IMR-90 (cell line): ENCODE data around the gene AIRE. TPM values are rescaled to one million over a fixed set of nuclear protein-coding genes. Genes with fewer than 3 reads are reported as not detected.

ENCODE experiments used
- ATAC-seq: fragments of 200-7000 bp; cut with Tn5 transposase; 2 replicates; pipeline ENCODE4 v1.9.1; 2020; ENCODE audit warnings: low read depth, mild to moderate bottlenecking, moderate library complexity
- BruUV-seq: library from RNA; stranded (reverse); fragments of 400-500 nt; replicated peaks from 2 replicates; lab custom pipeline; 2021; lab: Mats Ljungman, UMichigan
- CTCF ChIA-PET: fragments of 300-600 bp; formaldehyde crosslinking; extraction: SDS; loops from one replicate; lab custom pipeline; 2021; ENCODE audit warnings: antibody characterized with exemption; lab: Yijun Ruan, JAX
- POLR2A ChIA-PET: fragments of 300-600 bp; sonication (Branson Sonifier 250); formaldehyde crosslinking; loops from one replicate; lab custom pipeline; 2022; ENCODE audit warnings: antibody characterized with exemption; ENCODE audit not compliant: unreplicated experiment; lab: Charles Lee
- DNase-seq: peaks from one replicate; pipeline ENCODE4 v3.0.0; 2013
- H2AFZ ChIP-seq: replicated peaks from 2 replicates; pipeline ENCODE3; 2013; ENCODE audit warnings: low read length, mild to moderate bottlenecking; ENCODE audit not compliant: poor library complexity
- H2AK5ac ChIP-seq: 2 replicates; pipeline ENCODE4 v1.6.1; 2013; ENCODE audit warnings: low read depth, low read length, inconsistent platforms
- H2AK9ac ChIP-seq: replicated peaks from 2 replicates; pipeline ENCODE3; 2013; ENCODE audit warnings: mild to moderate bottlenecking, low read depth, low read length, moderate library complexity; ENCODE audit not compliant: poor library complexity
- H2BK120ac ChIP-seq: 2 replicates; pipeline ENCODE4 v1.6.1; 2013; ENCODE audit warnings: low read depth, low read length, inconsistent platforms
- H2BK15ac ChIP-seq: 3 replicates; pipeline ENCODE4 v1.6.1; 2013; ENCODE audit warnings: low read depth, low read length, inconsistent platforms
- H2BK20ac ChIP-seq: 2 replicates; pipeline ENCODE4 v1.6.1; 2013; ENCODE audit warnings: low read depth, mild to moderate bottlenecking, inconsistent platforms, low read length, moderate library complexity
- H2BK5ac ChIP-seq: 2 replicates; pipeline ENCODE4 v1.6.1; 2013; ENCODE audit warnings: mild to moderate bottlenecking, low read depth, low read length, inconsistent platforms; ENCODE audit not compliant: poor library complexity, severe bottlenecking
- H3K14ac ChIP-seq: replicated peaks from 2 replicates; pipeline ENCODE4 v1.6.1; 2013; ENCODE audit warnings: low read depth, low read length, inconsistent platforms
- H3K18ac ChIP-seq: 2 replicates; pipeline ENCODE4 v1.6.1; 2013; ENCODE audit warnings: low read depth, low read length, control low read depth
- H3K23ac ChIP-seq: 2 replicates; pipeline ENCODE4 v1.6.1; 2013; ENCODE audit warnings: low read depth, low read length, inconsistent platforms
- H3K27ac ChIP-seq: 2 replicates; pipeline ENCODE4 v1.5.1; 2013; ENCODE audit warnings: mild to moderate bottlenecking, control low read depth, low read length; ENCODE audit not compliant: insufficient read depth
- H3K27me3 ChIP-seq: 2 replicates; pipeline ENCODE4 v1.6.1; 2013; ENCODE audit warnings: low read length; ENCODE audit not compliant: control insufficient read depth, insufficient read depth
- H3K36me3 ChIP-seq: 2 replicates; pipeline ENCODE4 v1.6.1; 2013; ENCODE audit warnings: low read length, mixed read lengths; ENCODE audit not compliant: control insufficient read depth, insufficient read depth
- H3K4ac ChIP-seq: 2 replicates; pipeline ENCODE4 v1.6.1; 2013; ENCODE audit warnings: low read depth, low read length, inconsistent platforms
- H3K4me1 ChIP-seq: 2 replicates; pipeline ENCODE4 v1.6.1; 2013; ENCODE audit warnings: low read length, mixed read lengths; ENCODE audit not compliant: control insufficient read depth, insufficient read depth
- H3K4me2 ChIP-seq: 2 replicates; pipeline ENCODE4 v1.6.1; 2013; ENCODE audit warnings: low read depth, mild to moderate bottlenecking, control low read depth, low read length, moderate library complexity
- H3K4me3 ChIP-seq: 2 replicates; pipeline ENCODE4 v1.5.1; 2013; ENCODE audit warnings: low read depth, mild to moderate bottlenecking, control low read depth, low read length, moderate library complexity; ENCODE audit not compliant: insufficient read depth
- H3K56ac ChIP-seq: 2 replicates; pipeline ENCODE4 v1.6.1; 2013; ENCODE audit warnings: low read length, inconsistent platforms; ENCODE audit not compliant: insufficient read depth; ENCODE audit errors: extremely low read depth
- H3K79me1 ChIP-seq, 2 experiments: 2 replicates each; pipeline ENCODE4 v1.6.1; 2013; ENCODE audit warnings: low read length in 2 of 2, inconsistent platforms in 1 of 2, low read depth in 1 of 2
- H3K9ac ChIP-seq: 2 replicates; pipeline ENCODE4 v1.6.1; 2013; ENCODE audit warnings: low read depth, low read length, control low read depth
- H3K9me1 ChIP-seq: 2 replicates; pipeline ENCODE4 v1.6.1; 2013; ENCODE audit warnings: low read length, inconsistent platforms; ENCODE audit not compliant: insufficient read depth
- H3K9me3 ChIP-seq: 2 replicates; pipeline ENCODE4 v1.6.1; 2013; ENCODE audit warnings: low read length; ENCODE audit not compliant: control insufficient read depth, insufficient read depth
- H4K20me1 ChIP-seq: 2 replicates; pipeline ENCODE4 v1.6.1; 2013; ENCODE audit warnings: low read length, inconsistent platforms; ENCODE audit not compliant: insufficient read depth
- H4K5ac ChIP-seq: 2 replicates; pipeline ENCODE4 v1.6.1; 2013; ENCODE audit warnings: mild to moderate bottlenecking, low read depth, low read length, control low read depth
- H4K8ac ChIP-seq, 2 experiments: 2 replicates each; pipeline ENCODE4 v1.6.1; 2013; ENCODE audit warnings: low read depth in 2 of 2, low read length in 2 of 2, control low read depth in 1 of 2, inconsistent platforms in 1 of 2
- H4K91ac ChIP-seq: 2 replicates; pipeline ENCODE4 v1.6.1; 2013; ENCODE audit warnings: low read depth, low read length, inconsistent platforms; ENCODE audit not compliant: insufficient read depth
- BHLHE40 ChIP-seq: fragments of 150-350 bp; IDR thresholded peaks from 2 replicates; pipeline ENCODE4 v1.6.1; 2016; ENCODE audit warnings: mild to moderate bottlenecking, low read depth, low read length
- CHD1 ChIP-seq: IDR thresholded peaks from 2 replicates; pipeline ENCODE4 v1.6.1; 2012; ENCODE audit warnings: low read depth, low read length, improper control_type of control experiment
- FOS ChIP-seq: fragments of 150-350 bp; IDR thresholded peaks from 2 replicates; pipeline ENCODE4 v1.6.1; 2016; ENCODE audit warnings: low read depth, low read length
- MAFK ChIP-seq: IDR thresholded peaks from 2 replicates; pipeline ENCODE4 v1.6.1; 2012; ENCODE audit warnings: low read depth, low read length, improper control_type of control experiment
- MAZ ChIP-seq: IDR thresholded peaks from 2 replicates; pipeline ENCODE4 v1.6.1; 2012; ENCODE audit warnings: low read depth, mild to moderate bottlenecking, low read length, improper control_type of control experiment, moderate library complexity, borderline replicate concordance
- MXI1 ChIP-seq: IDR thresholded peaks from 2 replicates; pipeline ENCODE4 v1.6.1; 2012; ENCODE audit warnings: low read depth, mild to moderate bottlenecking, low read length, moderate library complexity, borderline replicate concordance
- NFE2L2 ChIP-seq: fragments of 150-350 bp; IDR thresholded peaks from 2 replicates; pipeline ENCODE4 v1.6.1; 2016; ENCODE audit warnings: low read depth, mild to moderate bottlenecking, low read length
- POLR2A ChIP-seq: IDR thresholded peaks from 2 replicates; pipeline ENCODE4 v1.6.1; 2012; ENCODE audit warnings: mild to moderate bottlenecking, low read depth, low read length
- RAD21 ChIP-seq: IDR thresholded peaks from 2 replicates; pipeline ENCODE4 v1.6.1; 2012; ENCODE audit warnings: low read length, improper control_type of control experiment
- RCOR1 ChIP-seq: IDR thresholded peaks from 2 replicates; pipeline ENCODE4 v1.6.1; 2012; ENCODE audit warnings: mild to moderate bottlenecking, low read length, improper control_type of control experiment; ENCODE audit not compliant: insufficient replicate concordance
- RFX5 ChIP-seq: IDR thresholded peaks from 2 replicates; pipeline ENCODE4 v1.8.0; 2012; ENCODE audit warnings: low read depth, mild to moderate bottlenecking, low read length, moderate library complexity
- SMC3 ChIP-seq: fragments of 150-350 bp; IDR thresholded peaks from 2 replicates; pipeline ENCODE4 v1.6.1; 2016; ENCODE audit warnings: low read depth, mild to moderate bottlenecking, antibody characterized with exemption, low read length, moderate library complexity
- WGBS, 2 experiments: methylation state at CpG; one replicate each; pipeline versions ENCODE4 v1.1.5 to v1.1.7; 2013; ENCODE audit warnings: missing lambda C conversion rate in 2 of 2; ENCODE audit not compliant: insufficient read length in 1 of 2; ENCODE audit errors: extremely low coverage in 2 of 2; 5-methylcytosine and 5-hydroxymethylcytosine counted together
- dilution Hi-C: fragments of 300-500 bp; cut with HindIII; formaldehyde crosslinking; loops from one replicate; pipeline ENCODE4 v1.14.3; 2018; ENCODE audit warnings: low sequenced_read_pairs; ENCODE audit not compliant: unreplicated experiment
- in situ Hi-C: fragments of 300-500 bp; cut with MboI; formaldehyde crosslinking; loops from 3 replicates; pipeline ENCODE4 v1.14.3; 2019; ENCODE audit warnings: low sequenced_read_pairs, inconsistent platforms, mixed read lengths
- intact Hi-C: fragments of 100-400 bp; cut with micrococcal nuclease; formaldehyde crosslinking; loops from 2 replicates; pipeline ENCODE4 v1.10.0; 2022
- polyA plus RNA-seq, 3 experiments: library from polyadenylated mRNA; depleted of rRNA; stranded (reverse); fragments of >200 nt; gene quantifications; 2 replicates each; pipeline ENCODE4 v1.2.3, GENCODE V29; 2012; ENCODE audit warnings: low replicate concordance in 1 of 3
- total RNA-seq: library from RNA; depleted of rRNA; stranded (reverse); fragments of >200 nt; gene quantifications from 2 replicates; pipeline ENCODE4 v1.2.3, GENCODE V29; 2012
- TF ChIP-seq, protein P1 (sequence below): fragments of 150-350 bp; IDR thresholded peaks from 2 replicates; pipeline ENCODE4 v1.6.1; 2016; ENCODE audit warnings: low read depth, mild to moderate bottlenecking, low read length, moderate library complexity, borderline replicate concordance
- TF ChIP-seq, protein P2 (sequence below): conservative IDR thresholded peaks from 2 replicates; pipeline ENCODE4 v1.5.1; 2012; ENCODE audit warnings: mild to moderate bottlenecking, low read depth, low read length, improper control_type of control experiment
- TF ChIP-seq, protein P3 (sequence below): fragments of 150-350 bp; IDR thresholded peaks from 2 replicates; pipeline ENCODE4 v1.6.1; 2017; ENCODE audit warnings: mild to moderate bottlenecking, antibody characterized with exemption, low read length, low read depth

The AIRE gene
- total and polyA plus RNA-seq, 2 of the 4 experiments (the other 2 are of a cell fraction), result 0.05 TPM; not detected in 1

DNA sequence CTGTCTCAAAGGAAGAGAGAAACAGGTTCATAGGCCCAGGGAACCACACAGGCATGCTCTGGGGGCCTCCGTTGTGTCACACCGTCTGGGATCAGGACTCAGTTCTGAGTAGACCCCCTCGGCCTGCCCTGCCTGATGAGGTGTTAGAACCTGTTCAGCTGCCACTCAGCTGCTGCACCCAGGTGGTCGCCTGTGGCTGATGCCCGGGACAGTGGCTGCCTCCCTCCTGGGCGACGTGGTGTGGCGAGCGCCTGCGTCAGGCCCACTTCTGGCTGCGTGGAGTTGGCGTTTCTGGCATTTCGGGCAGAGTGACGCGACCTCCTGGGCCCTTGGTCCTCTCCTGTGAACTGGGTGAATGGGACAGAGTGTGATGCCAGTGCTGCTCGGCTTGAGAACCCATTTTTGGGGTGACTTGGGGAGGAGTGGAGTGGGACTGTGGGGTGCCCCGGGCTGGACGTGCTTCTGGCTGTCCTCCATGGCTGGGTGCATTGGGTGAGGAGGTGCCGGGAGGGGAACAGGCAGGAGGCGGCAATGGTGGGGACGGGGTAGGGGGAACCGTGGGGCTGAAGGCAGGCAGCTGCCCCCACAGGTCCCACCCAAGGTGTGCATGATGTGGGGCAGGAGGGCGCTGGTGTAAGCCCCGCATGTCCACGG is 42.7 kb downstream of the AIRE start:
- in situ Hi-C loops, result no loop called here
- H4K5ac ChIP-seq, result no peak overlapping the region
- no peak overlapping the region for H2BK15ac ChIP-seq
- no peak overlapping the region for H2AFZ ChIP-seq
- no peaks in the 10 kb centered on the region for H3K79me1 ChIP-seq
- no peaks in the 10 kb centered on the region for H3K9me3 ChIP-seq
- no peak overlapping the region for H4K8ac ChIP-seq
- H4K20me1 ChIP-seq, result peaks cover 11% of the 10 kb centered on the region
- no peak overlapping the region for H3K4ac ChIP-seq
- H3K4me1 ChIP-seq, result no peaks in the 10 kb centered on the region
- H3K36me3 ChIP-seq, result peaks cover 35% of the 10 kb centered on the region
- POLR2A ChIA-PET, result no interaction called here
- H2BK20ac ChIP-seq, result no peak overlapping the region
- dilution Hi-C loops, result no loop called here
- DNase-seq (no peak), ATAC-seq (no peak)
- H3K9ac ChIP-seq, result no peak overlapping the region
- no peak overlapping the region for H3K23ac ChIP-seq
- H4K91ac ChIP-seq, result no peak overlapping the region
- no peak overlapping the region for H2AK5ac ChIP-seq
- TF ChIP-seq BHLHE40 (no peak), RFX5 (no peak), NFE2L2 (no peak), CHD1 (no peak), POLR2A (no peak; the same call in 1 of the 2 replicates), RCOR1 (no peak), RAD21 (no peak), MAZ (no peak), MXI1 (no peak), SMC3 (no peak), FOS (no peak), MAFK (no peak)
- TF ChIP-seq, protein P1, sequence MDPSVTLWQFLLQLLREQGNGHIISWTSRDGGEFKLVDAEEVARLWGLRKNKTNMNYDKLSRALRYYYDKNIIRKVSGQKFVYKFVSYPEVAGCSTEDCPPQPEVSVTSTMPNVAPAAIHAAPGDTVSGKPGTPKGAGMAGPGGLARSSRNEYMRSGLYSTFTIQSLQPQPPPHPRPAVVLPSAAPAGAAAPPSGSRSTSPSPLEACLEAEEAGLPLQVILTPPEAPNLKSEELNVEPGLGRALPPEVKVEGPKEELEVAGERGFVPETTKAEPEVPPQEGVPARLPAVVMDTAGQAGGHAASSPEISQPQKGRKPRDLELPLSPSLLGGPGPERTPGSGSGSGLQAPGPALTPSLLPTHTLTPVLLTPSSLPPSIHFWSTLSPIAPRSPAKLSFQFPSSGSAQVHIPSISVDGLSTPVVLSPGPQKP, result no peak
- TF ChIP-seq, protein P2, sequence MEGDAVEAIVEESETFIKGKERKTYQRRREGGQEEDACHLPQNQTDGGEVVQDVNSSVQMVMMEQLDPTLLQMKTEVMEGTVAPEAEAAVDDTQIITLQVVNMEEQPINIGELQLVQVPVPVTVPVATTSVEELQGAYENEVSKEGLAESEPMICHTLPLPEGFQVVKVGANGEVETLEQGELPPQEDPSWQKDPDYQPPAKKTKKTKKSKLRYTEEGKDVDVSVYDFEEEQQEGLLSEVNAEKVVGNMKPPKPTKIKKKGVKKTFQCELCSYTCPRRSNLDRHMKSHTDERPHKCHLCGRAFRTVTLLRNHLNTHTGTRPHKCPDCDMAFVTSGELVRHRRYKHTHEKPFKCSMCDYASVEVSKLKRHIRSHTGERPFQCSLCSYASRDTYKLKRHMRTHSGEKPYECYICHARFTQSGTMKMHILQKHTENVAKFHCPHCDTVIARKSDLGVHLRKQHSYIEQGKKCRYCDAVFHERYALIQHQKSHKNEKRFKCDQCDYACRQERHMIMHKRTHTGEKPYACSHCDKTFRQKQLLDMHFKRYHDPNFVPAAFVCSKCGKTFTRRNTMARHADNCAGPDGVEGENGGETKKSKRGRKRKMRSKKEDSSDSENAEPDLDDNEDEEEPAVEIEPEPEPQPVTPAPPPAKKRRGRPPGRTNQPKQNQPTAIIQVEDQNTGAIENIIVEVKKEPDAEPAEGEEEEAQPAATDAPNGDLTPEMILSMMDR, result no peak
- TF ChIP-seq, protein P3, sequence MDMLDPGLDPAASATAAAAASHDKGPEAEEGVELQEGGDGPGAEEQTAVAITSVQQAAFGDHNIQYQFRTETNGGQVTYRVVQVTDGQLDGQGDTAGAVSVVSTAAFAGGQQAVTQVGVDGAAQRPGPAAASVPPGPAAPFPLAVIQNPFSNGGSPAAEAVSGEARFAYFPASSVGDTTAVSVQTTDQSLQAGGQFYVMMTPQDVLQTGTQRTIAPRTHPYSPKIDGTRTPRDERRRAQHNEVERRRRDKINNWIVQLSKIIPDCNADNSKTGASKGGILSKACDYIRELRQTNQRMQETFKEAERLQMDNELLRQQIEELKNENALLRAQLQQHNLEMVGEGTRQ, result no peak
- H2BK120ac ChIP-seq, result no peak overlapping the region
- no peak overlapping the region for H2BK5ac ChIP-seq
- H2AK9ac ChIP-seq, result no peak overlapping the region
- no peak overlapping the region for H3K27ac ChIP-seq
- intact Hi-C loops, result no loop called here
- CTCF ChIA-PET, result no interaction called here
- H3K18ac ChIP-seq, result no peak overlapping the region
- no peak overlapping the region for H3K4me3 ChIP-seq
- 89% methylated on average over 7 of the region's 25 CpGs; no CpG with 5 or more reads in 1 of the 2 experiments for WGBS, 2 experiments
- H3K4me2 ChIP-seq, result no peak overlapping the region
- H3K27me3 ChIP-seq, result no peaks in the 10 kb centered on the region
- no peak overlapping the region for H3K56ac ChIP-seq
- no peak overlapping the region for H3K14ac ChIP-seq
- H3K9me1 ChIP-seq, result no peaks in the 10 kb centered on the region
- no TSS peak for BruUV-seq
